AG04450 (cell line): ENCODE measurements around the gene THOC2. TPM values are rescaled to one million over a fixed set of nuclear protein-coding genes. Genes with fewer than 3 reads are reported as not detected.
"Not testable (repeated sequence)": the region's sequence is repeated elsewhere in the genome, so short reads cannot be mapped to it uniquely, and the experiment has no call there.

Experiments
- CTCF ChIA-PET: fragments of 300-600, 350-600 bp; formaldehyde crosslinking; extraction: SDS; loops from one replicate; lab custom pipeline; 2022; ENCODE audit warnings: antibody characterized with exemption, inconsistent platforms; lab: Charles Lee
- POLR2A ChIA-PET: fragments of 350-600 bp; formaldehyde crosslinking; extraction: SDS; loops from one replicate; lab custom pipeline; 2021; ENCODE audit warnings: antibody characterized with exemption, inconsistent platforms; lab: Yijun Ruan, JAX
- DNase-seq: peaks from one replicate; pipeline ENCODE4 v3.0.0-alpha.2; 2011; ENCODE audit warnings: low read depth, low spot score
- H3K27ac ChIP-seq: one replicate; pipeline ENCODE4 v1.5.1; 2012; ENCODE audit warnings: low read depth, low read length, control low read depth
- H3K27me3 ChIP-seq: one replicate; pipeline ENCODE4 v1.6.0; 2012; ENCODE audit warnings: low read length; ENCODE audit not compliant: control insufficient read depth, insufficient read depth
- H3K4me3 ChIP-seq: 2 replicates; pipeline ENCODE4 v1.5.1; 2011; ENCODE audit warnings: mild to moderate bottlenecking, low read depth, low read length, control low read depth
- H3K9me3 ChIP-seq: 2 replicates; pipeline ENCODE4 v1.5.1; 2012; ENCODE audit warnings: low read length; ENCODE audit not compliant: control insufficient read depth, insufficient read depth
- polyA plus RNA-seq: library from polyadenylated mRNA; depleted of rRNA; stranded (reverse); fragments of >200 nt; gene quantifications from 2 replicates; pipeline ENCODE4 v1.2.3, GENCODE V29; 2011
- TF ChIP-seq, protein P1 (sequence below): IDR thresholded peaks from 2 replicates; pipeline ENCODE4 v1.5.1; 2011; ENCODE audit warnings: low read depth, low read length, control low read depth, inconsistent platforms

THOC2 gene
- polyA plus RNA-seq, 1 experiment = 91.2 TPM

DNA sequence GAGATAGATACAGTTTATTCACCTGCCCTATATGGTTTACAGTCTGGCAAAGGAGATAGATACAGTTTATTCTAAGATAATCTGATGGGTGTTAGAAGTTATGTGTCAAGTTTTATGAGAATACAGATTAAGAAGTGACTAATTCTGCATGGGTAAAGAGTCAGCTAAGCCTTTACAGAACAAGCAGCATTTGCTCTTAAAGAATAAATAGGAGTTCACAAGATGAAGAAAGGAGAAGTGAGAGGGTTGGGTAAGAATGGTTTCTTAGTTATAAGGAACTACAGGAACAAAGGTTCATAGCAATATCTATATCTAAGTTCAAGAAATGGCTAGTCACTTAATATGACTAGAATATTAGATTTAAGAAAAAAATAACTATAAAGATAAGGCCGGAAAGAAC lies 47.6 kb downstream of the THOC2 start:
- Histone ChIP-seq H3K9me3 (no peaks in the 10 kb centered on the region), H3K27me3 (no peaks in the 10 kb centered on the region), H3K4me3 (no peak overlapping the region), H3K27ac (no peak overlapping the region)
- TF ChIP-seq, protein P1, sequence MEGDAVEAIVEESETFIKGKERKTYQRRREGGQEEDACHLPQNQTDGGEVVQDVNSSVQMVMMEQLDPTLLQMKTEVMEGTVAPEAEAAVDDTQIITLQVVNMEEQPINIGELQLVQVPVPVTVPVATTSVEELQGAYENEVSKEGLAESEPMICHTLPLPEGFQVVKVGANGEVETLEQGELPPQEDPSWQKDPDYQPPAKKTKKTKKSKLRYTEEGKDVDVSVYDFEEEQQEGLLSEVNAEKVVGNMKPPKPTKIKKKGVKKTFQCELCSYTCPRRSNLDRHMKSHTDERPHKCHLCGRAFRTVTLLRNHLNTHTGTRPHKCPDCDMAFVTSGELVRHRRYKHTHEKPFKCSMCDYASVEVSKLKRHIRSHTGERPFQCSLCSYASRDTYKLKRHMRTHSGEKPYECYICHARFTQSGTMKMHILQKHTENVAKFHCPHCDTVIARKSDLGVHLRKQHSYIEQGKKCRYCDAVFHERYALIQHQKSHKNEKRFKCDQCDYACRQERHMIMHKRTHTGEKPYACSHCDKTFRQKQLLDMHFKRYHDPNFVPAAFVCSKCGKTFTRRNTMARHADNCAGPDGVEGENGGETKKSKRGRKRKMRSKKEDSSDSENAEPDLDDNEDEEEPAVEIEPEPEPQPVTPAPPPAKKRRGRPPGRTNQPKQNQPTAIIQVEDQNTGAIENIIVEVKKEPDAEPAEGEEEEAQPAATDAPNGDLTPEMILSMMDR = no peak
- ChIA-PET CTCF (no interaction called here), POLR2A (no interaction called here)
- no peak for DNase-seq

DNA sequence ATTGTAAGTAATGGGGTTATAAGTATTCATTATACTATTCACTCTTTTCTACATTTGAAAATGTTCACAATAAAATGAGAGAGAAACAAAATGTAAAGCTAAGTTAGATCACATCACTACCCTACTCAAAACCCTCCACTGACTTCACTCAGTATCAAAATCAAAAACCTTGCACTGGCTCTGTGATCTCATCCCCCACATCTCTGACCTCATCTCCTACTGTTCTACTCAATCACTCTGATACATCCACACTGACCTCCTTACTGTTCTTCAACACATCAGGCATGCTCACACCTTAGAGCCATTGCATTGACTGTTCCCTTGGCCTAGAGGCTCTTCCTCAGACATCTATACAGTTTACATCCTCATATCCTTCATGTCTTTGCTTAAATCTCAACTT lies 50.7 kb downstream of the THOC2 start:
- ChIA-PET CTCF (no interaction called here), POLR2A (no interaction called here)
- no peaks in the 10 kb centered on the region for H3K9me3 ChIP-seq
- no peak for DNase-seq
- TF ChIP-seq, protein P1 = no peak
- no peak overlapping the region for H3K27ac ChIP-seq
- H3K4me3 ChIP-seq = no peak overlapping the region
- H3K27me3 ChIP-seq = no peaks in the 10 kb centered on the region

DNA sequence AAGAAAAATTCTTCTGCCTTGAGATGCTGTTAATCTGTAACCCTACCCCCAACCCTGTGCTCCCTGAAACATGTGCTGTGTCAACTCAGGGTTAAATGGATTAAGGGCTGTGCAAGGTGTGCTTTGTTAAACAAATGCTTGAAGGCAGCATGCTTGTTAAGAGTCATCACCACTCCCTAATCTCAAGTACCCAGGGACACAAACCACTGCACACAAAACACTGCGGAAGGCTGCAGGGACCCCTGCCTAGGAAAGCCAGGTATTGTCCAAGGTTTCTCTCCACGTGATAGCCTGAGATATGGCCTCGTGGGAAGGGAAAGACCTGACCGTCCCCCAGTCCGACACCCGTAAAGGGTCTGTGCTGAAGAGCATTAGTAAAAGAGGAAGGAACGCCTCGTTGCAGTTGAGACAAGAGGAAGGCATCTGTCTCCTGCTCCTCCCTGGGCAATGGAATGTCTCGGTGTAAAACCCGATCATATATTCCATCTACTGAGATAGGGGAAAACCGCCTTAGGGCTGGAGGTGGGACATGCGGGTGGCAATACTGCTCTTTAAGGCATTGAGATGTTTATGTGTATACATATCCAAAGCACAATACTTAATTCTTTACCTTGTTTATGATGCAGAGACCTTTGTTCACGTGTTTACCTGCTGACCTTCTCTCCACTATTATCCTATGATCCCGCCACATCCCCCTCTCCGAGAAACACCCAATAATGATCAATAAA lies 53.0 kb downstream of the THOC2 start:
- CTCF ChIA-PET, H3K27ac ChIP-seq, H3K4me3 ChIP-seq, H3K9me3 ChIP-seq, H3K27me3 ChIP-seq, POLR2A ChIA-PET, DNase-seq: not testable (repeated sequence)

DNA sequence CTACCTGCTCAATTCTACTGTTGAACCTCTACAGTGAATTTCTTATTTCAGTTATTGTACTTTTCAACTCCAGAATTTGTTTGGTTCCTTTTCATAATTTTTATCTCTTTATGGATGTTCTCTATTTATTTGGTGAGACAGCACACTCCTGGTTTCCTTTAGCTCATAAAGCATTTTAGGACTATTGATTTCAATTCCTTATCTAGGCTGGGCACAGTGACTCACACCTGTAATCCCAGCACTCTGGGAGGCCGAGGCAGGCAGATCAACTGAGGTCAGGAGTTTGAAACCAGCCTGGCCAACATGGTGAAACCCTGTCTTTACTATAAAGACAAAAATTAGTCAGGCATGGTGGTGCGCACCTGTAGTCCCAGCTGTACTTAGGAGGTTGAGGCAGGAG lies 57.7 kb downstream of the THOC2 start:
- POLR2A ChIA-PET = no interaction called here
- no peak overlapping the region for H3K27ac ChIP-seq
- TF ChIP-seq, protein P1 = no peak
- H3K9me3 ChIP-seq = no peaks in the 10 kb centered on the region
- DNase-seq = no peak
- H3K27me3 ChIP-seq = no peaks in the 10 kb centered on the region
- CTCF ChIA-PET = interaction anchor here (0.7 kb wide), 1 partner anchor 25 kb away, joined by 3 read pairs; no protein-coding TSS in a partner anchor
- H3K4me3 ChIP-seq = no peak overlapping the region

DNA sequence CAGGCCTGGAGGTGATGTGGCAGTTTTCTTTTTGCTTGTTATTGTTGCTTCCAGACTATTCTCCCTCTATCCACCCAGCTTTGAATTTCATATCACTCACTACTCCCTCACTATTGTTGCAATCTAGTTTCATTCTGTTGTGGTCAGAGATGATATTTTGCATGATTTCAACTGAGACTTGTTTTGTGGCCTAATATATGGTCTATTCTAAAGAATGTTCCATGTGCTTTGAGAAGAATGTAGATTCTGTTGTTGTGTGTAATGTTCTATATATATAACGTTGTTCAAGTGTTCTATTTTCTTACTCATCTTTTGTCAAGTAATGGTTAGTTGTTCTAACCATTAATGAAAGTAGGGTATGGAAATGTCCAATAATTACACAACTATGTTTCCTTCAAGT lies 59.0 kb downstream of the THOC2 start:
- Histone ChIP-seq H3K9me3 (no peaks in the 10 kb centered on the region), H3K27me3 (no peaks in the 10 kb centered on the region), H3K4me3 (no peak overlapping the region), H3K27ac (no peak overlapping the region)
- DNase-seq = no peak
- CTCF ChIA-PET = no interaction called here
- TF ChIP-seq, protein P1 = no peak
- POLR2A ChIA-PET = no interaction called here
